Endothelial cell of umbilical vein (primary cell): ENCODE data around the gene CDX2.

Source experiments
- EZH2 ChIP-seq: IDR thresholded peaks from 2 replicates; pipeline ENCODE4 v1.6.1; 2012; ENCODE audit warnings: borderline replicate concordance, low read depth, mild to moderate bottlenecking, moderate library complexity, low read length, inconsistent platforms; ENCODE audit not compliant: severe bottlenecking
- MYC ChIP-seq: IDR thresholded peaks from one replicate; pipeline ENCODE4 v1.6.1; 2011; ENCODE audit warnings: mild to moderate bottlenecking, low read depth, low read length
- POLR2A ChIP-seq: IDR thresholded peaks from 2 replicates; pipeline ENCODE4 v1.6.1; 2012; ENCODE audit warnings: low read depth, mild to moderate bottlenecking, control low read depth, low read length
- TF ChIP-seq, protein P1 (sequence below), 2 donors: IDR thresholded peaks; 1 replicate in 1 of 2; 2 replicates in 1 of 2; pipeline ENCODE4 v1.5.1; 2011; ENCODE audit warnings: low read length in 2 of 2, mild to moderate bottlenecking in 2 of 2, moderate library complexity in 2 of 2, control low read depth in 1 of 2, inconsistent platforms in 1 of 2, low read depth in 1 of 2; ENCODE audit not compliant: insufficient read depth in 1 of 2; ENCODE audit errors: extremely low read depth in 1 of 2

DNA sequence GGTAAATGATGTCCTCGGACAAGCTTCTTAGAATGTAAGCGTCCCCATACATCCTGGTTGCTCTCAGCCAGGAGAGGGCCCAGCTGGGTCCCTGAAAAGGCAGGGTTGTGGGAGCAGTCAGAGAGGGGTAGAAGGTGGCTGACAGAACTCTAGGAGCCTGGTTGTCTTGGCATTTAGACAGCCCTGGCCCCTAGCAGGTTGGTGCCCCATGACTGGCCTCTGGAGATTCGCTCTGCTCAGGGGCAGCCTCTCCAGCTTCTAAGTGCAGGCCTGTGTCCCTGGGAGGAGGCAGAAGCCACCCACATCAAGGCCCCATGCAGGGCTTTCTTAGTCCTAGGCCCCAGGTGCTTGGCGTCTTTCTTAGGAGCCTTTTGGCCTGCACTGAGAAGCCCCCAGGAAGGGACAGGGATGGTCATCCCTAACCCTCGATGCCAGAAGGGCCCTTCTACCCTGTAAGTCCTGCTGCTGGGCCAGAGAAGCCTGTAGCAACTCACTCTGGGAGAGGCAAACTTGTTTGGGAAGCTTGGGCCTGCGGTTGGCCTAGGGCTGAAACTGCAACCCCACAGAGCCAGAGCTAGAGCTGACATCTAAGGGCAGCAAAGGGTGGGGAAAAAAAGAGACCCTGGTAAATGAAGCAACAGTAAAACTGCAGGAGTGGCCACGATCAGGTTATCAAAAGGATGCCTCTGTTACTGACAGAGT lies 2.8 kb upstream of the CDX2 start:
- TF ChIP-seq POLR2A (no peak), EZH2 (no peak), MYC (no peak)
- TF ChIP-seq, protein P1, sequence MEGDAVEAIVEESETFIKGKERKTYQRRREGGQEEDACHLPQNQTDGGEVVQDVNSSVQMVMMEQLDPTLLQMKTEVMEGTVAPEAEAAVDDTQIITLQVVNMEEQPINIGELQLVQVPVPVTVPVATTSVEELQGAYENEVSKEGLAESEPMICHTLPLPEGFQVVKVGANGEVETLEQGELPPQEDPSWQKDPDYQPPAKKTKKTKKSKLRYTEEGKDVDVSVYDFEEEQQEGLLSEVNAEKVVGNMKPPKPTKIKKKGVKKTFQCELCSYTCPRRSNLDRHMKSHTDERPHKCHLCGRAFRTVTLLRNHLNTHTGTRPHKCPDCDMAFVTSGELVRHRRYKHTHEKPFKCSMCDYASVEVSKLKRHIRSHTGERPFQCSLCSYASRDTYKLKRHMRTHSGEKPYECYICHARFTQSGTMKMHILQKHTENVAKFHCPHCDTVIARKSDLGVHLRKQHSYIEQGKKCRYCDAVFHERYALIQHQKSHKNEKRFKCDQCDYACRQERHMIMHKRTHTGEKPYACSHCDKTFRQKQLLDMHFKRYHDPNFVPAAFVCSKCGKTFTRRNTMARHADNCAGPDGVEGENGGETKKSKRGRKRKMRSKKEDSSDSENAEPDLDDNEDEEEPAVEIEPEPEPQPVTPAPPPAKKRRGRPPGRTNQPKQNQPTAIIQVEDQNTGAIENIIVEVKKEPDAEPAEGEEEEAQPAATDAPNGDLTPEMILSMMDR (IDR thresholded peaks at IDR 0.05; ENCODE audit: extremely low read depth in 1 of 2, insufficient read depth in 1 of 2, low read depth in 1 of 2, low read length in 2 of 2), result no peak
